Stimulated activated CD8-positive, alpha-beta memory T cell treated with anti-CD3 and anti-CD28 coated beads, Interleukin-4, amount 100 ng/mL, for 4 hours (primary cell): ENCODE results near the gene WNT7B.

Experiments used
- DNase-seq, 2 donors: peaks; one replicate each; pipeline ENCODE4 v3.0.0-alpha.2; 2020; ENCODE audit warnings: low read depth in 2 of 2, low spot score in 1 of 2

Gene WNT7B

GRCh38 chr22:45977003-45977411 is at the start of gene WNT7B:
Gene WNT7B (minus strand): TSS chr22:45977162. CDS start chr22:45976754, 408 bp downstream.
- no peak for DNase-seq

GRCh38 chr22:46025973-46026898 is 49.3 kb upstream of the WNT7B start:
- no peak for DNase-seq

- no peak for DNase-seq
Observed at GRCh38 chr22:46025225-46025972, 48.4 kb upstream of the WNT7B start.

- DNase-seq: no peak
Observed at GRCh38 chr22:46024136-46024840, 47.3 kb upstream of the WNT7B start.

GRCh38 chr22:46023558-46023981 is 46.6 kb upstream of the WNT7B start:
- no peak for DNase-seq

GRCh38 chr22:46022881-46023512 is 46.0 kb upstream of the WNT7B start:
- DNase-seq: no peak

GRCh38 chr22:46021577-46021976 is 44.6 kb upstream of the WNT7B start:
- no peak for DNase-seq

- DNase-seq: no peak
Observed at GRCh38 chr22:46019351-46019750, 42.4 kb upstream of the WNT7B start.

GRCh38 chr22:46018859-46019258 is 41.9 kb upstream of the WNT7B start:
- no peak for DNase-seq

- DNase-seq: no peak
Observed at GRCh38 chr22:46017166-46017565, 40.2 kb upstream of the WNT7B start.

- peak; percentile 81 to 85 for DNase-seq
Observed at GRCh38 chr22:46013460-46014416, 36.8 kb upstream of the WNT7B start.

- DNase-seq: no peak
Observed at GRCh38 chr22:46012881-46013281, 35.9 kb upstream of the WNT7B start.

GRCh38 chr22:46012182-46012880 is 35.4 kb upstream of the WNT7B start:
- DNase-seq: no peak

GRCh38 chr22:46011627-46012181 is 34.7 kb upstream of the WNT7B start:
- no peak for DNase-seq

GRCh38 chr22:46010951-46011626 is 34.1 kb upstream of the WNT7B start:
- DNase-seq: no peak

- DNase-seq: no peak
Observed at GRCh38 chr22:46010207-46010867, 33.4 kb upstream of the WNT7B start.

- no peak for DNase-seq
Observed at GRCh38 chr22:46009730-46010129, 32.8 kb upstream of the WNT7B start.
